Stimulated activated CD8-positive, alpha-beta memory T cell treated with anti-CD3 and anti-CD28 coated beads, Interleukin-4, amount 100 ng/mL, for 48 hours (primary cell): ENCODE results near the gene SLC28A3.

Experiments used
- DNase-seq: peaks from one replicate; pipeline ENCODE4 v3.0.0-alpha.2; 2020

The SLC28A3 gene

GRCh38 chr9:84339503-84339902, 1.1 kb downstream of the SLC28A3 start:
- no peak for DNase-seq

GRCh38 chr9:84338792-84339191, 1.8 kb downstream of the SLC28A3 start:
- no peak for DNase-seq

GRCh38 chr9:84337252-84337651, 3.3 kb downstream of the SLC28A3 start:
- DNase-seq: no peak

DNA sequence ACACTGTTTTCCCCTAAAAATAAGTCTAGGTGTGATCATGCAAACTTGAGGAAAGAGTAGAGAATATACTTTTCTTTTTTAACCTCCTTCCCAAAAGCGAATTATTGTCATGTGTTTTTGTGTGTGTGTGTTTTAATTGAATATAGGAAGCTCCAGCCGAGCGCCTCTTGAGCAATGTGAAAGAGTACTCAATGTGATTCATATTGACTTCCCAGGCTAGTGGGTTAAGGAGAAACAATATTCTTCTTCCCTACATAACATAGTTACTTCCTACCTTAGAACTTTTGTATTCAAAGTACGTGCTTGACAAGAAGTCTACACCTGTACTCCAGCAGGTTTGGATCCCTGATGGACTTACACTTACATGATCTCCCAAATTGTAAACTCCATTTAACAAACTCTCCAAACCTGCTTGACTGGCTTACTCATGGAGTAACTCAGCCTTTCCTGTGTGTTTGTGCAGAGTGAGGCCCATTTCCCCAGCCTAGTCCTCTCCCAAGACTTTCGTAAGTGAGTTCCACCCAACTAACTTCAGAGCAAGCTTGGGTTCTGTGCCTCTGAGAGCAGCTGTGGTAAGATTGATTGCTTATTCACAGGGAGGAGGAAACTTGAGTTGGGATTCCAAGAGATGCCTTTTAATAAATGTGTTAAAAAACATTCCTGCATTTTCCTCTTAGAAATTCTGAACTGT, 9.3 kb downstream of the SLC28A3 start:
- DNase-seq: no peak

GRCh38 chr9:84330246-84330645, 10.3 kb downstream of the SLC28A3 start:
- no peak for DNase-seq

DNA sequence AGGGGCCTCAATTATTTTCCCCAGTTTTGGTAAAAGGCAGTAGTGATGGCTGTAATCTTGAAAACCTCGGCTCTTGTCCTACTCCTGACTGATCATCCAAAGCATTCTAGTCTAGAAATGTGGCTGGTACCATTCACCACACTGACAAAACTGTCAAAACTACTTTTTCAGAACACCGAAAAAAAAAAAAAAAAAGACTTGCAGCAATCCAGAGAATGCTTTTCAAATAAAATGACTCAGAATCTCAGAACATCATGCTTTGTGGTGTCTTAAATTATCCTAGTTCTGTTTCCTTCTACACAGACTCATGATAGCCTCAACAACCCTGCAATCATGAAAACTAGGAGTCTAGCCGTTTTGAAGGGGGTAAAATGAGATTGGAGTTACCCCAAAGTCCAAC, 13.4 kb downstream of the SLC28A3 start:
- DNase-seq: no peak

- DNase-seq: no peak
Observed at GRCh38 chr9:84325347-84325973, 15.1 kb downstream of the SLC28A3 start.

- no peak for DNase-seq
Observed at GRCh38 chr9:84324811-84325210, 15.7 kb downstream of the SLC28A3 start.

DNA sequence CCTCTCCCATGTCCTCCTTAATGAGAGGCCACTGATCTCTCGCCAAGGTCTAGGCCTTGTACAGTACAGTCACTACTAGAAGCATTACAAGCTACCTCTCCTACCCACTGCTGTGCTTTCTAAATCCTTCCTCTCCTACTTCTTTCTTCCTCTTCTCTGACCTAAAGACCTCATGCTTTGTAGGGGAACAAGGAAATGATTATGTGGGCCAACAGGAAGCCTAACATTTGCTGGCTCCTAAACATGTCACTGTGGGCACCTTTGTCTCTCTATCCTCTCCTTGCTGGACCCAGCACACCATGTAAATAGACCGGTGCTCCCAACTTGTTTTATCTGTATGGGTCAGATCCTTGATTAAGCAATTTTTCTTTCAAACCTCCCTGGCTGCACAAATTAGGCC, 16.7 kb downstream of the SLC28A3 start:
- no peak for DNase-seq

DNA sequence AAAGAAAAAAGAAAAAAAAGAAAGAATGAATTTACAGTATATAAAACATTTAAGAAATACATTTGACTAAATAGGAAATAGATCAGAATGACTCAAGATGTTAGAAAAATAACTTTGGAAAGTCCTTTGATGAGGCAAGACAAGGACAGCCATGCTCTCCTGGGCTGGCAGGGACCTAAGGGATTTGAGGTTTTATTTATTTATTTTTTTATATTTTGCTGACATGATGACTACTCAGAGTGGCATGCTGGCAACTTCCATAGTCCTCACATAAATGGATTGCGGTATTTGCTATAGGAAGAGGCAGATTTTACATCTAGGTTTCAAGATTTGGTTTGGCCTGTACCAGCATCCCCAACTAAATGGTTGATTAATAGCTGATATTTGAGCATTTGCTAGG, 17.7 kb downstream of the SLC28A3 start:
- DNase-seq: no peak

- no peak for DNase-seq
Observed at GRCh38 chr9:84320231-84320630, 20.3 kb downstream of the SLC28A3 start.

DNA sequence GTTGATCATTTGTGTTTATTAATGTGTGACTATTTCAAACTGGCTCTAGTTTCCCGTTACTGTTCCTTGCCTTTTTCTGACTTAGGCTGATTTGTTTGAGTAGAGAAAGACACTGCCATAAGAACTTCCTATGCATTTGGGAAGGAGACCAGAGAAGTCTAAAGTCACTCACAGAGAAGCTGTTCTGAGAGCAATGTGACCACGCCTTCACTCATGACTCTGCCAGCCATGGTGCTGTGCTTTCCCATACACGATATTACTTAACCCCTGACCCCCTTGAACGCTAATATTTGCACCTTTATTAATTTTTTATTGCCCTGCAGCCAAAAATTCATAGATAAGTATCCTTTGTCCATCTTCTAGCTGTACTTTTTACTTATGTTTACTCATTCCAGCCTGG, 20.9 kb downstream of the SLC28A3 start:
- DNase-seq: no peak

DNA sequence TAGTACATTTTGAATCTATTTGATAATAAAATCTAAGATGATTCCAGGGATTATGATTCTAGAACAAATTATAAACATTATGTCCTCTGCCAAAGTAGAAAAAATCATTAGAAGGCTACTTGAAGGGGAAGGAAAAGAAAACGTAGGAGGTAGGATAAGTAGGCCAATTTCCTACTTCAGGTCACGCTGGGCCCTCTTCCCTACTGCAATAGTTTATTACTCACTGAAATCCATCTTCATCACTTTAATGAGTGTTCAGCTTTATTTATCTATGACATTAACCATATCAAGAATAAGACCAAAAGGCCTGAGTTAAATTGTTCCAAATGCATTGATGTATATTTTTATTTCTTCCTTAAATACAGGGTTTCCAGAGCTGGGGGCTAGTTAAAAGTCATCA, 21.6 kb downstream of the SLC28A3 start:
- DNase-seq: no peak

- no peak for DNase-seq
Observed at GRCh38 chr9:84317563-84317962, 23.0 kb downstream of the SLC28A3 start.

GRCh38 chr9:84315278-84315877, 25.2 kb downstream of the SLC28A3 start:
- DNase-seq: peak; percentile 65

DNA sequence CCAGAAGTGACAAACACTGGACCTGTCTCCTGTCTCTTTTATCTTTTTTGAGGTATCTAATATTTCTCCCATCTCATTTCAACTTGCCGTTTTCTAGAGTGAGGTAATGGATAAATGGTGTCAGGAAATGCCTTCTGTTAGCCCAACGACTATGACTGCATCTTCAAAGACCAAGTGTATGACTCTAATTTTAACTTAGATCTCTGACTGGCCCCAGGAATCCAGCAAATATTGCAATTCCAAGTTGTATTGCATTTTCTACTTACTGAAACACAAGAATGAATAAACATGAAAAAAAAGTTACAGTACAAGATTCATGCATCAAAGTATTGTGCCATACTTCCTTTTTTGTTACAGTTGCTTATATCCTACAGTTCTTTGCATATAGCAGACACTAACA, 26.3 kb downstream of the SLC28A3 start:
- no peak for DNase-seq

DNA sequence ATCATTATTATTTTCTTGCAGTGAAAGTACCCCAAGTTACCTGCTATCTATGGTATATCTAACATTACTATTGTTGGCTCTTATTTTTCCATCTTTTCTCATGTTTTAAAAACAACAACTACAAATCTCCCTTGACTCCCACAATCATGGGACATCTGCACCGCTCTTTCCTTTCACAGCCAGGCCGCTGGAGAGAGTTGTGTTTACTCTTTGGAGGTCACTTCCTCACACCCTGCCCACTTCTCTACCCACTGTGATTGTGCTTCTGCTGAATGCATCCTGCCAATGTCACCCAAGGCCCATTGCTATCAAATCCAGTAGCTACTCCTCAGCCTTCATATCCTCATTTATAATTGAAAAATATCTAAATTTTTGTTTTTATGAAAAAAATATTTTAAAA, 29.7 kb downstream of the SLC28A3 start:
- DNase-seq: no peak

DNA sequence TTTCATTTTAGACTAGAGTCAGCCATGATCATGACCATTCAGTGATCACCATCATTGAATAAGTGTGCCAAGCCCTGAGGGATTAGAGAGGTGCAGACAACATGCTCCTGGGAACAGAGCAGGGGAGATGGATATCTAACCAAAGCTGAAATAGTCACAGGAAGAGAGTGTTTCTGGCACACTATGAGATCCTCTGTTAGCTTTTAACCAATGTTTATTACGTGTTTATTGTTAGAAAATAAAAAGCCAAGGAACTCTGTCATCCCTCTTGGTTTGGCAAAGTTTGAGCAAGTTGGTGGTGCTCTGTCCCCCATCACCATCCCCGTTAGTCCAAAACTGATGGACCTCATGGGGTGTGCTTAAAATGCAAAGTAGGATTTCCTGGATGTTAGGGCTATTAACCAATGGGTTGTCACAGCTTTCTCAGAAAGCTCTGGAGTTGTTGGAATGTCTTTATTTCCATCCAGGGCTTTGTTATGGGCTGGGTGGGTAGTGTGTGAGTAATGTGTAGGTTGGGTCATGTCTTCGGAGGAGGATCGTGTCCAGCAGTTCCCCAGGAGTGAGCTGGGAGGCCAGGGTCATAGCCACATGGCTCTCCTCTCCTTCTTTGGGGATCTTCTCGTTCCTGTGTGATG, 34.9 kb downstream of the SLC28A3 start:
- DNase-seq: no peak

- DNase-seq: no peak
Observed at GRCh38 chr9:84304166-84304565, 36.4 kb downstream of the SLC28A3 start.

DNA sequence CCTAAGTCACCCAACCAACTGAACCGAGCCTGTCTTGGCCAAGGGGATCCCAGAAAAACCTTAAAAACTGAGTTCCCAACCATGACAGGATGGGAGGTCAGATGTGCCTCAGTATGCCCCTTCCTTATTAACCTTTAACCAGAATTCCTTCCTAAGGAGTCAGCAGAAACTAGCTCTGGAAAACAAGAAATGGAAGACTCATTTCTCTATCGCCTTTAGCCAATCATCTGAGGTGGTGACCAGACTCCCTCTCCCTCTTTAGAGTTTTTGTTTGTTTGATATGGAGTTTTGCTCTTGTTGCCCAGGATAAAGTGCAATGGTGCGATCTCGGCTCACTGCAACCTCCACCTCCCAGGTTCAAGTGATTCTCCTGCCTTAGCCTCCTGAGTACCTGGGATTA, 37.5 kb downstream of the SLC28A3 start:
- no peak for DNase-seq

DNA sequence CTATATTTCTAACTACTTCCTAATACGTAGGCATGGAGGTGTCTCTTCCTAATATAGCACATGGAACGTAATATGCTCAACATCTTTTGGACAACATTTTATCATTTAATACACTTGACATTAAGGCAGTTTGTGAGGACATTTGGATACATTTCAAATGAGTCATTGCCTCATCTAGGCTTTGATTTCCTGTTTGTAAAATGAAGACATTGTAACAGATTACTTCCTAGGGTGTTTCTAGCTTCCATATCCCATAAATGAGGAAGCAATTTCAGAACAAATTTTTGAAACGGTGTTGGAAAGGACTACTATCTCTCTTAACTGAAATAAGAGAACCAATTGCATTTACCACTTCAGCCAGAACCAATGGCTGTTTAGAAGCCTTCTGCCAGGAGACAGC, 38.7 kb downstream of the SLC28A3 start:
- DNase-seq: no peak

DNA sequence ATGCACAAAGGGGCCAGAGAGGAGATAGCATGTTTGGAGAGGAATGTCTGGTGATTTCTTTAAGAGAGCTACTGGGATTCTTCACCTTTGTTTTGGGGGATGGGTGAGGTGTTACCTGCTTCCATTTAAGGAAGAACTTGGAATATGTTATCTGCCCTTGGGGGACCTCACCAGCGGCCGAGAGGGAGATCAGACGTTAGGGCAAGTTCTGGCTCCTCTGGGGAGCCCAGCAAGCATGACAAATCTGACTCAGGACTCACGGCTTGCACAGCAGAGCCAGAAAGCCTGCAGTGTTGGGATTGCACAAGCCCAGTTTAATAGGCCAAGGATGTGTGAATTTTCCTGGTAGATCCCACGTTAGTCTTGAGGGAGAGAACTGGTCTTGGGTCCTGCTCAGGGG, 40.3 kb downstream of the SLC28A3 start:
- DNase-seq: no peak

- DNase-seq: no peak
Observed at GRCh38 chr9:84297162-84297821, 43.3 kb downstream of the SLC28A3 start.
